ENCODE results near the gene CACTIN. TPM values are rescaled to one million over a fixed set of nuclear protein-coding genes. Genes with fewer than 3 reads are reported as not detected.

Gene CACTIN
- total and polyA plus RNA-seq, 2 of the 8 experiments (the other 6 are each of a cell fraction or from before 2014, with no cell fraction given), result 25.8 to 29.9 TPM

DNA sequence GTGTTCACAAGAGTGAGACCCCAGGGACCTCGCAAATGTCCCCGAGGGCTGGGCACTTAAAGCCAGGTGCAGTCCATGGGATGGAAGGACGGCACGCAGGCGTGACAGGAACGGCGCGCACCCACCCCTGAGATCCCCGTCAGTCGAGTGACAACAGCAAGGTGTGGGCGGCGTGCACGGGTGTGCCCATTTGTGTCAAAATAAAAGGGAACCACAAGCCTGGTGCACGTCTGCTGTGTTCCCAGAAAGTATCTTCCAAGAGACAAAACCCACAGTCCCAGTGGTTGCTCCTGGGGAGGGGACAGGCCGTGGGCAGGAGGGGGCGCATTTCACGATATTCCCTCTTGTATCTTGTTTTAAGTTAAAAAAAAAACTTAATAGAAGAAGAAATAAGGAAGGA is 15.7 kb upstream of the CACTIN start (continued):
- TF ChIP-seq, protein P1, sequence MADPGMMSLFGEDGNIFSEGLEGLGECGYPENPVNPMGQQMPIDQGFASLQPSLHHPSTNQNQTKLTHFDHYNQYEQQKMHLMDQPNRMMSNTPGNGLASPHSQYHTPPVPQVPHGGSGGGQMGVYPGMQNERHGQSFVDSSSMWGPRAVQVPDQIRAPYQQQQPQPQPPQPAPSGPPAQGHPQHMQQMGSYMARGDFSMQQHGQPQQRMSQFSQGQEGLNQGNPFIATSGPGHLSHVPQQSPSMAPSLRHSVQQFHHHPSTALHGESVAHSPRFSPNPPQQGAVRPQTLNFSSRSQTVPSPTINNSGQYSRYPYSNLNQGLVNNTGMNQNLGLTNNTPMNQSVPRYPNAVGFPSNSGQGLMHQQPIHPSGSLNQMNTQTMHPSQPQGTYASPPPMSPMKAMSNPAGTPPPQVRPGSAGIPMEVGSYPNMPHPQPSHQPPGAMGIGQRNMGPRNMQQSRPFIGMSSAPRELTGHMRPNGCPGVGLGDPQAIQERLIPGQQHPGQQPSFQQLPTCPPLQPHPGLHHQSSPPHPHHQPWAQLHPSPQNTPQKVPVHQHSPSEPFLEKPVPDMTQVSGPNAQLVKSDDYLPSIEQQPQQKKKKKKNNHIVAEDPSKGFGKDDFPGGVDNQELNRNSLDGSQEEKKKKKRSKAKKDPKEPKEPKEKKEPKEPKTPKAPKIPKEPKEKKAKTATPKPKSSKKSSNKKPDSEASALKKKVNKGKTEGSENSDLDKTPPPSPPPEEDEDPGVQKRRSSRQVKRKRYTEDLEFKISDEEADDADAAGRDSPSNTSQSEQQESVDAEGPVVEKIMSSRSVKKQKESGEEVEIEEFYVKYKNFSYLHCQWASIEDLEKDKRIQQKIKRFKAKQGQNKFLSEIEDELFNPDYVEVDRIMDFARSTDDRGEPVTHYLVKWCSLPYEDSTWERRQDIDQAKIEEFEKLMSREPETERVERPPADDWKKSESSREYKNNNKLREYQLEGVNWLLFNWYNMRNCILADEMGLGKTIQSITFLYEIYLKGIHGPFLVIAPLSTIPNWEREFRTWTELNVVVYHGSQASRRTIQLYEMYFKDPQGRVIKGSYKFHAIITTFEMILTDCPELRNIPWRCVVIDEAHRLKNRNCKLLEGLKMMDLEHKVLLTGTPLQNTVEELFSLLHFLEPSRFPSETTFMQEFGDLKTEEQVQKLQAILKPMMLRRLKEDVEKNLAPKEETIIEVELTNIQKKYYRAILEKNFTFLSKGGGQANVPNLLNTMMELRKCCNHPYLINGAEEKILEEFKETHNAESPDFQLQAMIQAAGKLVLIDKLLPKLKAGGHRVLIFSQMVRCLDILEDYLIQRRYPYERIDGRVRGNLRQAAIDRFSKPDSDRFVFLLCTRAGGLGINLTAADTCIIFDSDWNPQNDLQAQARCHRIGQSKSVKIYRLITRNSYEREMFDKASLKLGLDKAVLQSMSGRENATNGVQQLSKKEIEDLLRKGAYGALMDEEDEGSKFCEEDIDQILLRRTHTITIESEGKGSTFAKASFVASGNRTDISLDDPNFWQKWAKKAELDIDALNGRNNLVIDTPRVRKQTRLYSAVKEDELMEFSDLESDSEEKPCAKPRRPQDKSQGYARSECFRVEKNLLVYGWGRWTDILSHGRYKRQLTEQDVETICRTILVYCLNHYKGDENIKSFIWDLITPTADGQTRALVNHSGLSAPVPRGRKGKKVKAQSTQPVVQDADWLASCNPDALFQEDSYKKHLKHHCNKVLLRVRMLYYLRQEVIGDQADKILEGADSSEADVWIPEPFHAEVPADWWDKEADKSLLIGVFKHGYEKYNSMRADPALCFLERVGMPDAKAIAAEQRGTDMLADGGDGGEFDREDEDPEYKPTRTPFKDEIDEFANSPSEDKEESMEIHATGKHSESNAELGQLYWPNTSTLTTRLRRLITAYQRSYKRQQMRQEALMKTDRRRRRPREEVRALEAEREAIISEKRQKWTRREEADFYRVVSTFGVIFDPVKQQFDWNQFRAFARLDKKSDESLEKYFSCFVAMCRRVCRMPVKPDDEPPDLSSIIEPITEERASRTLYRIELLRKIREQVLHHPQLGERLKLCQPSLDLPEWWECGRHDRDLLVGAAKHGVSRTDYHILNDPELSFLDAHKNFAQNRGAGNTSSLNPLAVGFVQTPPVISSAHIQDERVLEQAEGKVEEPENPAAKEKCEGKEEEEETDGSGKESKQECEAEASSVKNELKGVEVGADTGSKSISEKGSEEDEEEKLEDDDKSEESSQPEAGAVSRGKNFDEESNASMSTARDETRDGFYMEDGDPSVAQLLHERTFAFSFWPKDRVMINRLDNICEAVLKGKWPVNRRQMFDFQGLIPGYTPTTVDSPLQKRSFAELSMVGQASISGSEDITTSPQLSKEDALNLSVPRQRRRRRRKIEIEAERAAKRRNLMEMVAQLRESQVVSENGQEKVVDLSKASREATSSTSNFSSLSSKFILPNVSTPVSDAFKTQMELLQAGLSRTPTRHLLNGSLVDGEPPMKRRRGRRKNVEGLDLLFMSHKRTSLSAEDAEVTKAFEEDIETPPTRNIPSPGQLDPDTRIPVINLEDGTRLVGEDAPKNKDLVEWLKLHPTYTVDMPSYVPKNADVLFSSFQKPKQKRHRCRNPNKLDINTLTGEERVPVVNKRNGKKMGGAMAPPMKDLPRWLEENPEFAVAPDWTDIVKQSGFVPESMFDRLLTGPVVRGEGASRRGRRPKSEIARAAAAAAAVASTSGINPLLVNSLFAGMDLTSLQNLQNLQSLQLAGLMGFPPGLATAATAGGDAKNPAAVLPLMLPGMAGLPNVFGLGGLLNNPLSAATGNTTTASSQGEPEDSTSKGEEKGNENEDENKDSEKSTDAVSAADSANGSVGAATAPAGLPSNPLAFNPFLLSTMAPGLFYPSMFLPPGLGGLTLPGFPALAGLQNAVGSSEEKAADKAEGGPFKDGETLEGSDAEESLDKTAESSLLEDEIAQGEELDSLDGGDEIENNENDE (IDR thresholded peaks at IDR 0.05; ENCODE audit: insufficient replicate concordance, low read length), result no peak
- no peak for TF ChIP-seq RNF2 (IDR thresholded peaks at IDR 0.05; ENCODE audit: borderline replicate concordance, low read depth, low read length, missing control alignments, poor library complexity, severe bottlenecking)
- TF ChIP-seq KDM1A (IDR thresholded peaks at IDR 0.05; ENCODE audit: borderline replicate concordance, low read length), result no peak
- TF ChIP-seq NANOG (IDR thresholded peaks at IDR 0.05; ENCODE audit: insufficient read depth, low read depth, low read length, poor library complexity, severe bottlenecking), result no peak
- TF ChIP-seq HDAC2 (IDR thresholded peaks at IDR 0.05; ENCODE audit: borderline replicate concordance in 1 of 2, low read depth in 2 of 2, low read length in 2 of 2), result no peak
- no peak for TF ChIP-seq TCF12 (IDR thresholded peaks at IDR 0.05; ENCODE audit: low read depth, low read length)
- no peak for TF ChIP-seq BCL11A (IDR thresholded peaks at IDR 0.05; ENCODE audit: low read depth in 2 of 2, low read length in 2 of 2)
- TF ChIP-seq SP2 (IDR thresholded peaks at IDR 0.05; ENCODE audit: low read length), result no peak
- no peak for TF ChIP-seq SP4 (IDR thresholded peaks at IDR 0.05; ENCODE audit: low read length)
- no peak for TF ChIP-seq GTF2F1 (IDR thresholded peaks at IDR 0.05; ENCODE audit: borderline replicate concordance, low read depth, low read length)
- no peak for TF ChIP-seq EZH2 (IDR thresholded peaks at IDR 0.05; ENCODE audit: low read depth, low read length, severe bottlenecking)
